Ascending aorta (tissue), 2 donors: Measurements from ENCODE around the gene TMEM135. TPM values are rescaled to one million over a fixed set of nuclear protein-coding genes. Genes with fewer than 3 reads are reported as not detected.

Experiments
- DNase-seq, 2 donors: peaks; one replicate each; pipeline ENCODE4 v3.0.0-alpha.2; 2019; ENCODE audit warnings: low spot score in 2 of 2
- H3K27ac ChIP-seq, 2 donors: fragments of 200-600 bp; sonication (generic); one replicate each; pipeline ENCODE4 v1.5.1; 2016 to 2017; ENCODE audit warnings: mild to moderate bottlenecking in 1 of 2
- H3K27me3 ChIP-seq: fragments of 200-600 bp; sonication (generic); one replicate; pipeline ENCODE4 v1.5.1; 2017
- H3K36me3 ChIP-seq, 2 donors: fragments of 200-600 bp; sonication (generic); one replicate each; pipeline ENCODE4 v1.5.1; 2016
- H3K4me1 ChIP-seq, 2 donors: fragments of 200-600 bp; sonication (generic); one replicate each; pipeline ENCODE4 v1.5.1; 2016 to 2017; ENCODE audit warnings: mild to moderate bottlenecking in 1 of 2
- H3K4me3 ChIP-seq, 2 donors: fragments of 200-600 bp; sonication (generic); one replicate each; pipeline ENCODE4 v1.5.1; 2016 to 2017; ENCODE audit warnings: mild to moderate bottlenecking in 1 of 2
- H3K9me3 ChIP-seq, 2 donors: fragments of 200-600 bp; sonication (generic); one replicate each; pipeline ENCODE4 v1.5.1; 2016
- intact Hi-C: fragments of 100-400 bp; cut with DNase I; formaldehyde crosslinking; loops from one replicate; pipeline ENCODE4 v1.15.1; 2023
- total RNA-seq: library from RNA; depleted of rRNA; stranded (reverse); fragments of >200 nt; gene quantifications from one replicate; pipeline ENCODE4 v1.1.0, GENCODE V29; 2016
- TF ChIP-seq, protein P1 (sequence below), 3 experiments: fragments of 200-600 bp in 2 of 3; fragments of 450-650 bp in 1 of 3; sonication (generic) in 2 of 3; IDR thresholded peaks; one replicate each; pipeline ENCODE4 v1.5.1; 2016 to 2019; ENCODE audit warnings: antibody characterized with exemption in 3 of 3, mild to moderate bottlenecking in 1 of 3, moderate library complexity in 1 of 3

The TMEM135 gene
- total RNA-seq, 1 donor from 2014 or later: 18.4 TPM

DNA sequence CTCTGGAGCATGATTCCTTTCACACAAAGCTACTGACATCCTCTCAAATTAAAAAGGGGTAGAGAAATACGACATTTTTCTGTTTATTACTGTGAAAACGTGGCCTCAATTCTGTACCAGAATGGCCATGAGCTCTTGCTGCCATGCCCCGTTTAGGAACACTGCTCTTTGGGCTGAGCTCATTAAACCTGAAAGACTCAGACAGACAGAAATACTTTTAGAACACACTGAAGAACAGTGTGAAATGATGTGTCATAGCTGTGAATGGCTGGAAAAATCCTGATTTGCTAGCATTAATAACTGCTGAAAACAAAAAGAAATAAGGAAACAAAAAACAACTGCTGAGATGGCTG, 32.2 kb upstream of the TMEM135 start:
- Histone ChIP-seq H3K27me3 (no peaks in the 10 kb centered on the region), H3K9me3 (no peaks in the 10 kb centered on the region), H3K36me3 (no peaks in the 10 kb centered on the region), H3K4me1 (peaks cover 0 to 3% of the 10 kb centered on the region in 2 donors), H3K4me3 (no peak overlapping the region), H3K27ac (no peak overlapping the region)
- TF ChIP-seq, protein P1, sequence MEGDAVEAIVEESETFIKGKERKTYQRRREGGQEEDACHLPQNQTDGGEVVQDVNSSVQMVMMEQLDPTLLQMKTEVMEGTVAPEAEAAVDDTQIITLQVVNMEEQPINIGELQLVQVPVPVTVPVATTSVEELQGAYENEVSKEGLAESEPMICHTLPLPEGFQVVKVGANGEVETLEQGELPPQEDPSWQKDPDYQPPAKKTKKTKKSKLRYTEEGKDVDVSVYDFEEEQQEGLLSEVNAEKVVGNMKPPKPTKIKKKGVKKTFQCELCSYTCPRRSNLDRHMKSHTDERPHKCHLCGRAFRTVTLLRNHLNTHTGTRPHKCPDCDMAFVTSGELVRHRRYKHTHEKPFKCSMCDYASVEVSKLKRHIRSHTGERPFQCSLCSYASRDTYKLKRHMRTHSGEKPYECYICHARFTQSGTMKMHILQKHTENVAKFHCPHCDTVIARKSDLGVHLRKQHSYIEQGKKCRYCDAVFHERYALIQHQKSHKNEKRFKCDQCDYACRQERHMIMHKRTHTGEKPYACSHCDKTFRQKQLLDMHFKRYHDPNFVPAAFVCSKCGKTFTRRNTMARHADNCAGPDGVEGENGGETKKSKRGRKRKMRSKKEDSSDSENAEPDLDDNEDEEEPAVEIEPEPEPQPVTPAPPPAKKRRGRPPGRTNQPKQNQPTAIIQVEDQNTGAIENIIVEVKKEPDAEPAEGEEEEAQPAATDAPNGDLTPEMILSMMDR (IDR thresholded peaks at IDR 0.05): no peak
- no peak for DNase-seq
- intact Hi-C loops: no loop called here

DNA sequence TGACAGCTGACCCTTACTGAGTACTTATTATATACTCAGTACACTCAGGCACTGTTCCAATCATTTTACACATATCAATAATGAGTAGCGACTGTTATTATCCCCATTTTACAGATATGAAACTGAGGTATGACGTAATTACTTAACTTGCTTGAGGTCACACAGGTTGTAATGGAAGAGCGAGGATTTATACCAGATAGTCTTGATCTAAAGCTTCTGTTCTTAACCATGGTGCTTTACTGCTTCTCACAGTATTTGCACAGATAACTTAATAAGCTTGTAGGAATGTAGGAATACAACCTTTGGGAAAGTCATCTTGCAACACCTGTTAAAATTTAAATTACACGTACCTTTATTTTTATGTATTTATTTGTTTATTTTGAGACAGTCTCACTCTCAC, 31.7 kb upstream of the TMEM135 start:
- TF ChIP-seq, protein P1 (IDR thresholded peaks at IDR 0.05): no peak
- intact Hi-C loops: no loop called here

DNA sequence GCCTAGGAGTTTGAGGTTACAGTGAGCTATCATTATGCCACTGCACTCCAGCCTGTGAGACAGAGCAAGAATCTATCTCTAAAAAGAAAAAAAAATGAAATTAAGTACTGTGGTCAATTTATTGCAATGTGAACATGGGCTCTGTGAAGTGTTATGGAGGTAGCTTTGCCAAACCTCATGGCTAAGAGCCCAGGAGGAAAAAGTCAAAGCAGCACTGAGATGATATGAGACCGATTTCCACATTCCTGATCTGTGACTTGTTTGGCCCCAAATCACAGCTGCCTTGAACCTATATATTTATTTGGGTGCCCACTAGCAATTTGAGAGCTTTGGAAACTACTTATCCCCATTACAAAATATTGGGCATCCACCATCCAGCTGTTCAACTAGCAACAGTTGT, 29.8 kb upstream of the TMEM135 start:
- Histone ChIP-seq H3K27ac (no peak overlapping the region), H3K36me3 (no peaks in the 10 kb centered on the region), H3K27me3 (no peaks in the 10 kb centered on the region), H3K4me1 (peaks cover 0 to 3% of the 10 kb centered on the region in 2 donors), H3K9me3 (no peaks in the 10 kb centered on the region), H3K4me3 (no peak overlapping the region)
- intact Hi-C loops: no loop called here
- no peak for DNase-seq
- TF ChIP-seq, protein P1 (IDR thresholded peaks at IDR 0.05): no peak

More for the DNA sequence above, 31.7 kb upstream of the TMEM135 start:
- no peak for DNase-seq
- H3K27me3 ChIP-seq: no peaks in the 10 kb centered on the region
- no peak overlapping the region for H3K4me3 ChIP-seq
- H3K27ac ChIP-seq: no peak overlapping the region
- no peaks in the 10 kb centered on the region for H3K36me3 ChIP-seq
- peaks cover 0 to 3% of the 10 kb centered on the region in 2 donors for H3K4me1 ChIP-seq
- H3K9me3 ChIP-seq: no peaks in the 10 kb centered on the region

DNA sequence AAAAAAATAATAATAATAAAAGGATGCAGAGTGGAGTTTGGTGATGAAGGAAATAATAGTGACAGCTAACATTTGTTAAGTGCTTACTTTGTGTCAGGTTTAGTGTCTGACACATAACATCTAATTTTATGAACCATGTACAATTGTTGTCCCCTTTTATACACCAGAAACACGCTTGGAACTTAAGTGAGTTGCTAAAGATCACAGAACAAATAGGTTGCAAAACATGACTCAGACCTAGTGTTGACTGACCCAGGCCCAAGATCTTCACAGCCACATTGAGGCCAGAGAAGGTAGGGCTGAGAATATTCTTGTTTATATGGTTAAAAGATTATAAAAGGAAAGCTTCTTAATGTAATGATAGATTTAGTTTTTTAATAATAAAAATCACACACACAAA, 25.6 kb upstream of the TMEM135 start:
- no peak for DNase-seq
- H3K4me1 ChIP-seq: peaks cover 0 to 9% of the 10 kb centered on the region in 2 donors
- intact Hi-C loops: no loop called here
- H3K27me3 ChIP-seq: no peaks in the 10 kb centered on the region
- TF ChIP-seq, protein P1 (IDR thresholded peaks at IDR 0.05): no peak
- H3K36me3 ChIP-seq: no peaks in the 10 kb centered on the region
- no peaks in the 10 kb centered on the region for H3K9me3 ChIP-seq
- no peak overlapping the region for H3K4me3 ChIP-seq
- H3K27ac ChIP-seq: no peak overlapping the region

DNA sequence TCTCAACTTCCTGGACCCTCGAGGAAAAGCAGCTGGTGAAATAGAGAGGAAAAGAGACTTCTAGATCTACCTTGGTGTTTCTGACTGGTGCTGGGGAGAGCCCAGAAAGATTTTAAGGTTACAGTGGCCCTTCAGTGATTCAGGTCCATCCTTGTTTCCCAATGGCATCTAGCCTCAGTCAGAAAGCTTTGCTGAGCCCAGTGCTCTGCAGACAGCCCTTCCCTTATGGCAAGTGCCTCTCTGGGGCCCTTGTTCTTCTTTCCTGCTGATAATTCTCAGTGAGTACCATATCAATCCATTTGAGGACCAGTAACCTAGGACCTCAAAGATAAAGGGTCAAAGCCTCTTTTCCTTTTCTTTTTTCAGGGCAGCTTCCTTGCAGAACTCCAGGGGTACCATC, 25.1 kb upstream of the TMEM135 start:
- Histone ChIP-seq H3K27ac (no peak overlapping the region), H3K9me3 (no peaks in the 10 kb centered on the region), H3K4me1 (peaks cover 0 to 9% of the 10 kb centered on the region in 2 donors), H3K36me3 (no peaks in the 10 kb centered on the region), H3K4me3 (no peak overlapping the region), H3K27me3 (no peaks in the 10 kb centered on the region)
- intact Hi-C loops: no loop called here
- DNase-seq: no peak
- TF ChIP-seq, protein P1 (IDR thresholded peaks at IDR 0.05): no peak
